Liver (tissue), 9 donors: Measurements from ENCODE around the gene RETN. TPM values are rescaled to one million over a fixed set of nuclear protein-coding genes. Genes with fewer than 3 reads are reported as not detected.

Experiments
- DNase-seq: peaks from one replicate; pipeline ENCODE4 v3.0.0-alpha.2; 2017; ENCODE audit warnings: low spot score
- H3K27ac ChIP-seq, 2 donors: one replicate each; pipeline ENCODE4 v1.7.0; 2013; ENCODE audit warnings: inconsistent platforms in 2 of 2, low read length in 2 of 2, control low read depth in 1 of 2, low read depth in 1 of 2, mild to moderate bottlenecking in 1 of 2
- H3K27me3 ChIP-seq, 4 donors: one replicate each; pipeline versions ENCODE4 v1.6.1 to v1.7.0; 2013; ENCODE audit warnings: low read length in 3 of 4, inconsistent platforms in 1 of 4, mild to moderate bottlenecking in 1 of 4, moderate library complexity in 1 of 4; ENCODE audit not compliant: control insufficient read depth in 4 of 4, insufficient read depth in 4 of 4
- H3K36me3 ChIP-seq, 4 donors: one replicate each; pipeline versions ENCODE4 v1.6.1 to v1.7.0; 2013; ENCODE audit warnings: low read length in 3 of 4, mild to moderate bottlenecking in 3 of 4, low read depth in 1 of 4, moderate library complexity in 1 of 4; ENCODE audit not compliant: control insufficient read depth in 4 of 4, insufficient read depth in 3 of 4
- H3K4me1 ChIP-seq, 4 donors: one replicate each; pipeline versions ENCODE4 v1.6.1 to v1.7.0; 2013; ENCODE audit warnings: low read length in 3 of 4, mild to moderate bottlenecking in 3 of 4, moderate library complexity in 1 of 4; ENCODE audit not compliant: control insufficient read depth in 4 of 4, insufficient read depth in 4 of 4
- H3K4me3 ChIP-seq, 3 donors: one replicate each; pipeline versions ENCODE4 v1.6.1 to v1.7.0; 2013; ENCODE audit warnings: low read length in 3 of 3, control low read depth in 1 of 3, low read depth in 1 of 3, mild to moderate bottlenecking in 1 of 3
- H3K9ac ChIP-seq, 2 donors: one replicate each; pipeline ENCODE4 v1.7.0; 2013; ENCODE audit warnings: low read length in 2 of 2, mild to moderate bottlenecking in 2 of 2, moderate library complexity in 2 of 2, control low read depth in 1 of 2, low read depth in 1 of 2
- H3K9me3 ChIP-seq, 4 donors: one replicate each; pipeline versions ENCODE4 v1.6.1 to v1.7.0; 2013; ENCODE audit warnings: low read length in 3 of 4; ENCODE audit not compliant: control insufficient read depth in 4 of 4
- CTCF ChIP-seq: fragments of 150-350 bp; IDR thresholded peaks from 2 replicates; pipeline ENCODE4 v1.5.1; 2017; ENCODE audit warnings: improper control_type of control experiment, low read depth, low read length; ENCODE audit not compliant: missing input control
- EGR1 ChIP-seq, 2 donors: IDR thresholded peaks; 2 replicates each; pipeline ENCODE4 v1.6.1; 2016 to 2018; ENCODE audit warnings: antibody characterized with exemption in 2 of 2, low read depth in 2 of 2
- FOXA1 ChIP-seq: IDR thresholded peaks from 2 replicates; pipeline ENCODE4 v1.6.1; 2016; ENCODE audit warnings: antibody characterized with exemption
- FOXA2 ChIP-seq: IDR thresholded peaks from 2 replicates; pipeline ENCODE4 v1.6.1; 2016; ENCODE audit warnings: antibody characterized with exemption
- HNF4A ChIP-seq, 2 donors: conservative IDR thresholded peaks; 2 replicates each; pipeline ENCODE4 v1.6.1; 2016; ENCODE audit warnings: antibody characterized with exemption in 2 of 2, mild to moderate bottlenecking in 2 of 2
- HNF4G ChIP-seq: IDR thresholded peaks from 2 replicates; pipeline ENCODE4 v1.6.1; 2016; ENCODE audit warnings: antibody characterized with exemption
- MAX ChIP-seq: IDR thresholded peaks from 2 replicates; pipeline ENCODE4 v1.6.1; 2016; ENCODE audit warnings: antibody characterized with exemption
- NR2F2 ChIP-seq: IDR thresholded peaks from 2 replicates; pipeline ENCODE4 v1.6.1; 2016; ENCODE audit warnings: antibody characterized with exemption
- SP1 ChIP-seq: IDR thresholded peaks from 2 replicates; pipeline ENCODE4 v1.6.1; 2018; ENCODE audit warnings: antibody characterized with exemption, mild to moderate bottlenecking
- TAF1 ChIP-seq: conservative IDR thresholded peaks from 2 replicates; pipeline ENCODE4 v1.6.1; 2016; ENCODE audit warnings: antibody characterized with exemption, mild to moderate bottlenecking
- YY1 ChIP-seq: IDR thresholded peaks from 2 replicates; pipeline ENCODE4 v1.6.1; 2016; ENCODE audit warnings: antibody characterized with exemption, mild to moderate bottlenecking
- ZBTB33 ChIP-seq: IDR thresholded peaks from 2 replicates; pipeline ENCODE4 v1.6.1; 2016; ENCODE audit warnings: antibody characterized with exemption
- WGBS: extraction: QIAGEN DNeasy Blood & Tissue Kit; methylation state at CpG from one replicate; pipeline ENCODE4 v1.1.7; 2013; 5-methylcytosine and 5-hydroxymethylcytosine counted together
- polyA plus RNA-seq, 2 donors: library from polyadenylated mRNA; stranded (reverse) in 1 of 2; unstranded in 1 of 2; fragments of 200-250 nt in 1 of 2; fragments of >200 nt in 1 of 2; fragmentation: Nextera tagmentation in 1 of 2; extraction: Ambion mirVana in 1 of 2; gene quantifications; one replicate each; pipeline versions ENCODE4 v1.2.1 to v1.2.3, GENCODE V29; 2013 to 2015
- total RNA-seq, 2 donors: library from RNA; depleted of rRNA; stranded (reverse); fragments of >200 nt; gene quantifications; one replicate each; pipeline ENCODE4 v1.2.3, GENCODE V29; 2014
- donor health status: healthy.
- donor health status: healthy.
- donor health status: healthy.
- donor health status: healthy.
- donor health status: healthy.

Gene RETN
- total and polyA plus RNA-seq, 4 donors: 1.9 to 11.5 TPM; not detected in 2

GRCh38 chr19:7622933-7623685, 45.7 kb upstream of the RETN start:
- DNase-seq: no peak
- TF ChIP-seq NR2F2 (no peak), HNF4A (conservative IDR thresholded peaks at IDR 0.05) (no peak)
- no peak overlapping the region for H3K4me3 ChIP-seq

GRCh38 chr19:7623725-7624603, 44.9 kb upstream of the RETN start:
- H3K9ac ChIP-seq: no peak overlapping the region
- no peak for DNase-seq
- 97% methylated on average over 39 of the region's 39 CpGs for WGBS
- no peak for TF ChIP-seq YY1
- TF ChIP-seq FOXA2: no peak
- TF ChIP-seq HNF4G: no peak
- no peak for TF ChIP-seq ZBTB33
- TF ChIP-seq FOXA1: no peak
- TF ChIP-seq TAF1: no peak
- no peak for TF ChIP-seq NR2F2
- TF ChIP-seq CTCF: no peak
- no peak for TF ChIP-seq SP1
- TF ChIP-seq HNF4A (conservative IDR thresholded peaks at IDR 0.05): no peak
- TF ChIP-seq EGR1 (IDR thresholded peaks at IDR 0.05; ENCODE audit: low read depth in 2 of 2): no peak
- no peak for TF ChIP-seq MAX
- peaks cover 11 to 36% (median 21%) of the 10 kb centered on the region in 4 donors for H3K4me1 ChIP-seq
- no peaks in the 10 kb centered on the region for H3K9me3 ChIP-seq
- no peak overlapping the region for H3K27ac ChIP-seq
- no peak overlapping the region for H3K4me3 ChIP-seq
- peaks cover 17 to 60% (median 27%) of the 10 kb centered on the region in 4 donors for H3K36me3 ChIP-seq
- H3K27me3 ChIP-seq: no peaks in the 10 kb centered on the region

More at GRCh38 chr19:7622933-7623685, 45.7 kb upstream of the RETN start:
- no peaks in the 10 kb centered on the region for H3K9me3 ChIP-seq
- no peak overlapping the region for H3K9ac ChIP-seq
- H3K4me1 ChIP-seq: peaks cover 13 to 36% (median 21%) of the 10 kb centered on the region in 4 donors
- 88% methylated on average over 16 of the region's 16 CpGs for WGBS
- peaks cover 17 to 60% (median 27%) of the 10 kb centered on the region in 4 donors for H3K36me3 ChIP-seq
- H3K27me3 ChIP-seq: no peaks in the 10 kb centered on the region
- no peak overlapping the region for H3K27ac ChIP-seq

GRCh38 chr19:7624810-7625209, 44.0 kb upstream of the RETN start:
- H3K9me3 ChIP-seq: no peaks in the 10 kb centered on the region
- TF ChIP-seq TAF1: no peak
- no peak for DNase-seq
- H3K4me1 ChIP-seq: peaks cover 7 to 30% (median 17%) of the 10 kb centered on the region in 4 donors
- H3K9ac ChIP-seq: no peak overlapping the region
- peaks cover 17 to 60% (median 27%) of the 10 kb centered on the region in 4 donors for H3K36me3 ChIP-seq
- 94% methylated on average over 17 of the region's 17 CpGs for WGBS
- H3K27me3 ChIP-seq: no peaks in the 10 kb centered on the region
- H3K27ac ChIP-seq: no peak overlapping the region
- H3K4me3 ChIP-seq: no peak overlapping the region
